RWPE2 (cell line): Measurements from ENCODE around the gene MEGF9.

Source experiments
- ATAC-seq: fragments of 200-7000 bp; cut with Tn5 transposase; 3 replicates; pipeline ENCODE4 v1.9.1; 2021; ENCODE audit warnings: low read depth
- DNase-seq: peaks from one replicate; pipeline ENCODE4 v3.0.0-alpha.2; 2020; ENCODE audit warnings: low spot score
- H3K27ac ChIP-seq: fragments of 450-650 bp; 2 replicates; pipeline ENCODE4 v1.5.1; 2017; ENCODE audit warnings: mild to moderate bottlenecking; ENCODE audit not compliant: poor library complexity, severe bottlenecking
- H3K27me3 ChIP-seq: fragments of 250-450 bp; sonication (Bioruptor Pico); 2 replicates; pipeline ENCODE4 v1.5.1; 2021; ENCODE audit warnings: mild to moderate bottlenecking, moderate library complexity; ENCODE audit not compliant: insufficient read depth, poor library complexity, severe bottlenecking
- H3K36me3 ChIP-seq: fragments of 250-450 bp; sonication (Bioruptor Pico); 2 replicates; pipeline ENCODE4 v1.5.1; 2020; ENCODE audit warnings: low read depth, mild to moderate bottlenecking, moderate library complexity
- H3K4me1 ChIP-seq: fragments of 250-450 bp; sonication (Bioruptor Pico); 2 replicates; pipeline ENCODE4 v1.5.1; 2021; ENCODE audit warnings: mild to moderate bottlenecking, moderate library complexity; ENCODE audit not compliant: insufficient read depth, poor library complexity, severe bottlenecking
- H3K4me3 ChIP-seq: fragments of 250-450 bp; sonication (Bioruptor Pico); 2 replicates; pipeline ENCODE4 v1.5.1; 2021; ENCODE audit warnings: mild to moderate bottlenecking, moderate library complexity; ENCODE audit not compliant: severe bottlenecking
- H3K9me3 ChIP-seq: fragments of 250-450 bp; sonication (Bioruptor Pico); 2 replicates; pipeline ENCODE4 v1.5.1; 2021; ENCODE audit warnings: mild to moderate bottlenecking, moderate library complexity; ENCODE audit not compliant: severe bottlenecking
- TF ChIP-seq, protein P1 (sequence below): fragments of 450-650 bp; IDR thresholded peaks from one replicate; pipeline ENCODE4 v1.5.1; 2017; ENCODE audit warnings: mild to moderate bottlenecking, moderate library complexity; ENCODE audit not compliant: poor library complexity, severe bottlenecking

The MEGF9 gene

DNA sequence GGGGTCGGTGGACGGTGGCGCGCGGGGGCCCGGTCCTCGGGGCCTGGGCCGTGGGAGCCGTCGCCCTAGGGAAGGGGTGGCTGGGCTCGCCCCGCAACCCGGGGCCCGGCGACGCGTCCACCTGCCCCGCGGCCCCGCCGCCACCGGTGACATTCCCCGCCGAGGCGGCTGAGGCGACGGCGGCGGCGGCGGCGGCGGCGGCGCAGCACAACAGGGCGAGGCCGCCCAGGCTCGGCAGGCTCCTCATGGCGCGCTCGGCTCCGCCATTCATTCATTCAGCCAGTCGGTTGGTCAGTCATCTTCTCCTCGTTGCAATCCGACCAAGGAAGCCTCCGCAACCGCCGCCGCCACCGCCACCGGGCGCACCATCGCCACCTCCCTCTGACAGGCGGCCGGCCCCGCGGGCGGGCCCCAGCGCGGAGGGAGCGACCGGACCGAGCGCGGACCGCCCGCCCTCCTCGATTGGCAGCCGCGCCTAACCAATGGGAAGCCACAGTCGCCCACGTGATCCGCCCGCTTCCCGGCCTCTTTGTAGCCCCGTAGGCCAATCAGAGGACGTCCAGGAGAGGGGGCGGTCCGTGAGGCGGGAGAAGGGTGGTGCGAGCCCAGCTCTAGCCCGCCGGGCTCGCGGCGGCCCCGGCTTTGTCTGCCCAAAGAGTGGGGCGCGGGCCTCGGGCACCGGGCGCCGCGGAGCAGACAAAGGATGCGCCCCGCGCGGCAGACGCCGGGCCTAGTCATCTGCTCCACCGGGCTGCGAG, at the start of gene MEGF9:
Gene MEGF9, minus strand, starts transcription at position 383 of the 758 bp plus-strand sequence. Its CDS starts 112 bp downstream, at position 271.
- Histone ChIP-seq H3K9me3 (no peaks in the 10 kb centered on the region), H3K4me1 (peaks cover 15% of the 10 kb centered on the region), H3K27ac (no peak within 1 kb of the TSS), H3K36me3 (peaks cover 8% of the 10 kb centered on the region; the same call in 1 of the 2 replicates), H3K4me3 (peak within 1 kb of the TSS; percentile 56), H3K27me3 (no peaks in the 10 kb centered on the region)
- TF ChIP-seq, protein P1, sequence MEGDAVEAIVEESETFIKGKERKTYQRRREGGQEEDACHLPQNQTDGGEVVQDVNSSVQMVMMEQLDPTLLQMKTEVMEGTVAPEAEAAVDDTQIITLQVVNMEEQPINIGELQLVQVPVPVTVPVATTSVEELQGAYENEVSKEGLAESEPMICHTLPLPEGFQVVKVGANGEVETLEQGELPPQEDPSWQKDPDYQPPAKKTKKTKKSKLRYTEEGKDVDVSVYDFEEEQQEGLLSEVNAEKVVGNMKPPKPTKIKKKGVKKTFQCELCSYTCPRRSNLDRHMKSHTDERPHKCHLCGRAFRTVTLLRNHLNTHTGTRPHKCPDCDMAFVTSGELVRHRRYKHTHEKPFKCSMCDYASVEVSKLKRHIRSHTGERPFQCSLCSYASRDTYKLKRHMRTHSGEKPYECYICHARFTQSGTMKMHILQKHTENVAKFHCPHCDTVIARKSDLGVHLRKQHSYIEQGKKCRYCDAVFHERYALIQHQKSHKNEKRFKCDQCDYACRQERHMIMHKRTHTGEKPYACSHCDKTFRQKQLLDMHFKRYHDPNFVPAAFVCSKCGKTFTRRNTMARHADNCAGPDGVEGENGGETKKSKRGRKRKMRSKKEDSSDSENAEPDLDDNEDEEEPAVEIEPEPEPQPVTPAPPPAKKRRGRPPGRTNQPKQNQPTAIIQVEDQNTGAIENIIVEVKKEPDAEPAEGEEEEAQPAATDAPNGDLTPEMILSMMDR = no peak
- peak; percentile 95 for ATAC-seq
- peak; percentile 97 for DNase-seq

DNA sequence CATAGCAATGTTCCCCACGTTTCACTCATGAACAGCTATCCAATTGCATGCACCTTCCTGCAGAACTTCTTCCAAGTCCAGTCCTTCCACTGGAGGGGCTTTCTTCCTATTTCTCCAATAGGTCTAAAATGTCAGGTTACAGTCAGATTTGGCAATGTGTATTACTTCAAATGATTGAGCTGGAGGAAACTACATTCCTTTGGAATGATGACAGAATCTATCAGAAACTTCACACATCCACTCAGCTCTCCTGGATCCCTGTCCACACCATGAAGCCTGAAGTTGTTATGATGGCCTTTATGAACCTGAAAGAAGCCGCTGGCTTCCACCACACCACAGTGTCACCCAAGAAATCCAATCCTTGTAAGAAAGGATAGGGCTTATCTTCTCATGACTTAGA, 46.7 kb upstream of the MEGF9 start:
- TF ChIP-seq, protein P1 = no peak
- DNase-seq (no peak), ATAC-seq (no peak)
- no peak overlapping the region for H3K4me3 ChIP-seq
- peaks cover 52% of the 10 kb centered on the region for H3K36me3 ChIP-seq
- no peaks in the 10 kb centered on the region for H3K9me3 ChIP-seq
- H3K27ac ChIP-seq = no peak overlapping the region
- H3K4me1 ChIP-seq = no peaks in the 10 kb centered on the region
- no peaks in the 10 kb centered on the region for H3K27me3 ChIP-seq

DNA sequence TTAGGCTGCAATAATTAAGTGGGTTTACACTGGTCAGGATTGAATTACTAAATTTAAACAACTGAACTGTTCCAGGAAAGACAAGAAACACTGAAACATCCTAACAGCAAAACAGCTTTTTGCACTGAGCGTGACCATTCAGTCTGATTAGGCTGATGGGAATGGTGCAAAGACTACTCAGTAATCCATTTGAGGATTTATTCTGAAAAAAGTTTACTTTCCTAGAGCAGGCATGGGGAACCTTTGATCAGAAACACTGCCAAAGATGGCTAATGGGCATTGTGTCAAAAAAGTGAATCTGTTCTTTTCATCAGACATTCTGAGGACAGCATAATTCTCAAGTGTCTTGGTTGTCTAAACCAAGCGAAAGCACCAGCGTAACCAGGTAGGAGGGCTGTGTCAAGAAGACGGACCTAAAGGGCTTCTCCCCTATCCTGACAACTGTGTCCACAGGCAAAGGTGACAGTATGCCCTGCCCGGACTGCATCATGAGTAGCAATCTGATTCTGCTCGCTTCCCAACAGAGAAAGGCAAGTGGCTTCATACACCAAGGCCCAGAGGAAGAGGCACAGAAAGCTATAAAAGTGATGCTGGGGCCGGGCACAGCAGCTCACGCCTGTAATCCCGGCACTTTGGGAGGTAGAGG, 45.6 kb upstream of the MEGF9 start:
- Histone ChIP-seq H3K27me3 (no peaks in the 10 kb centered on the region), H3K27ac (no peak overlapping the region), H3K9me3 (no peaks in the 10 kb centered on the region), H3K36me3 (peaks cover 46% of the 10 kb centered on the region), H3K4me1 (no peaks in the 10 kb centered on the region), H3K4me3 (no peak overlapping the region)
- ATAC-seq (no peak), DNase-seq (no peak)
- TF ChIP-seq, protein P1 = no peak

DNA sequence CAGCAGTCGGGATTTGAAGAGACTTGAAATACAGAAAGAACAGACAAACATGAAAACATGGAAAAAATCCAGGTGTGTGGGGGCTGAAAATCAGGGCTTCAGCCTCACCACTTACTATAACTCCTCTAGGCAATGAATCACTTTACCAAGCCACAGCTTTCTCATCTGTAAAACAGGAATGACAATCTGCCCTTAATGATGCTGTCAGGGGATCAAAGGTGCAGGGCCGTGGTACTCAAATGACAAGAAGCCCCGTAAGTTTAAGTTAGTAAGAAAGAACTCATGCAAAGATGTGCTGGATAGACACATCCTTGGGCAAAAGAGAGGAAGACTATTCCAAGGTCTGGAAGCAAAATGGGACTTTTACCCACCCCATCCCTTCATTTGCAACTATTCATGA, 44.3 kb upstream of the MEGF9 start:
- TF ChIP-seq, protein P1 = no peak
- no peak for ATAC-seq
- H3K4me1 ChIP-seq = no peaks in the 10 kb centered on the region
- no peak overlapping the region for H3K4me3 ChIP-seq
- no peaks in the 10 kb centered on the region for H3K27me3 ChIP-seq
- DNase-seq = no peak
- peaks cover 33% of the 10 kb centered on the region for H3K36me3 ChIP-seq
- no peaks in the 10 kb centered on the region for H3K9me3 ChIP-seq
- no peak overlapping the region for H3K27ac ChIP-seq
